H9 (cell line): ENCODE data around the gene ZP1. TPM values are rescaled to one million over a fixed set of nuclear protein-coding genes. Genes with fewer than 3 reads are reported as not detected.

Experiments
- DNase-seq: peaks from one replicate; pipeline ENCODE4 v3.0.0-alpha.2; 2017
- H2AFZ ChIP-seq: one replicate; pipeline ENCODE4 v1.6.1; 2013; ENCODE audit warnings: mild to moderate bottlenecking, low read length, control low read depth, moderate library complexity
- H2AK5ac ChIP-seq: 2 replicates; pipeline ENCODE4 v1.6.1; 2013; ENCODE audit warnings: low read length, control low read depth, mixed read lengths; ENCODE audit not compliant: insufficient read length
- H2BK120ac ChIP-seq: one replicate; pipeline ENCODE4 v1.6.1; 2013; ENCODE audit warnings: low read depth, mild to moderate bottlenecking, low read length, control low read depth, inconsistent platforms; ENCODE audit not compliant: poor library complexity, severe bottlenecking
- H2BK12ac ChIP-seq: 2 replicates; pipeline ENCODE4 v1.6.1; 2013; ENCODE audit warnings: low read length, control low read depth, mixed read lengths, low read depth; ENCODE audit not compliant: insufficient read length
- H2BK15ac ChIP-seq: 2 replicates; pipeline ENCODE4 v1.6.1; 2013; ENCODE audit warnings: low read depth, low read length, control low read depth
- H2BK20ac ChIP-seq: one replicate; pipeline ENCODE4 v1.6.1; 2013; ENCODE audit warnings: low read depth, mild to moderate bottlenecking, low read length, control low read depth, inconsistent platforms; ENCODE audit not compliant: poor library complexity, severe bottlenecking
- H2BK5ac ChIP-seq: 2 replicates; pipeline ENCODE4 v1.6.1; 2013; ENCODE audit warnings: low read length, control low read depth, mixed read lengths; ENCODE audit not compliant: insufficient read length
- H3K14ac ChIP-seq: 2 replicates; pipeline ENCODE4 v1.6.1; 2013; ENCODE audit warnings: low read length, control low read depth; ENCODE audit not compliant: insufficient read depth
- H3K18ac ChIP-seq: 2 replicates; pipeline ENCODE4 v1.6.1; 2013; ENCODE audit warnings: low read depth, mild to moderate bottlenecking, mixed read lengths, low read length, control low read depth; ENCODE audit not compliant: insufficient read length
- H3K23ac ChIP-seq: 2 replicates; pipeline ENCODE4 v1.6.1; 2013; ENCODE audit warnings: low read length, control low read depth, mixed read lengths, low read depth; ENCODE audit not compliant: insufficient read length
- H3K23me2 ChIP-seq: 2 replicates; pipeline ENCODE4 v1.6.1; 2013; ENCODE audit warnings: low read depth, mild to moderate bottlenecking, mixed read lengths, low read length, control low read depth; ENCODE audit not compliant: insufficient read length, poor library complexity, severe bottlenecking
- H3K27ac ChIP-seq: 2 replicates; pipeline ENCODE4 v1.5.1; 2013; ENCODE audit warnings: low read length, control low read depth, mixed read lengths, low read depth; ENCODE audit not compliant: insufficient read length
- H3K27me3 ChIP-seq: 2 replicates; pipeline ENCODE4 v1.6.1; 2013; ENCODE audit warnings: low read length, control low read depth, inconsistent platforms; ENCODE audit not compliant: insufficient read depth
- H3K4ac ChIP-seq: 2 replicates; pipeline ENCODE4 v1.6.1; 2013; ENCODE audit warnings: low read depth, mild to moderate bottlenecking, control low read depth, inconsistent platforms, low read length, moderate library complexity
- H3K4me1 ChIP-seq: 2 replicates; pipeline ENCODE4 v1.6.1; 2013; ENCODE audit warnings: low read length, control low read depth, inconsistent platforms; ENCODE audit not compliant: insufficient read depth
- H3K4me2 ChIP-seq: 2 replicates; pipeline ENCODE4 v1.6.1; 2013; ENCODE audit warnings: low read length, control low read depth, mixed read lengths; ENCODE audit not compliant: insufficient read length, insufficient read depth
- H3K56ac ChIP-seq: 2 replicates; pipeline ENCODE4 v1.6.1; 2013; ENCODE audit warnings: low read depth, mild to moderate bottlenecking, mixed read lengths, low read length, control low read depth; ENCODE audit not compliant: insufficient read length
- H3K79me1 ChIP-seq: 2 replicates; pipeline ENCODE4 v1.6.1; 2013; ENCODE audit warnings: low read depth, mild to moderate bottlenecking, moderate library complexity, low read length, control low read depth, inconsistent platforms; ENCODE audit not compliant: insufficient read depth, poor library complexity, severe bottlenecking
- H3K79me2 ChIP-seq: 2 replicates; pipeline ENCODE4 v1.6.1; 2013; ENCODE audit warnings: low read length, control low read depth, inconsistent platforms; ENCODE audit not compliant: insufficient read depth
- H3K9ac ChIP-seq: 2 replicates; pipeline ENCODE4 v1.6.1; 2013; ENCODE audit warnings: low read length, control low read depth, mixed read lengths; ENCODE audit not compliant: insufficient read length; ENCODE audit errors: extremely low read depth
- H3K9me3 ChIP-seq: one replicate; pipeline ENCODE4 v1.6.1; 2013; ENCODE audit warnings: low read depth, low read length, inconsistent platforms; ENCODE audit not compliant: control insufficient read depth
- H3T11ph ChIP-seq: one replicate; pipeline ENCODE4 v1.6.1; 2013; ENCODE audit warnings: mild to moderate bottlenecking, low read length, control low read depth, inconsistent platforms
- H4K20me1 ChIP-seq: one replicate; pipeline ENCODE4 v1.6.1; 2013; ENCODE audit not compliant: control insufficient read depth, insufficient read length, insufficient read depth
- H4K5ac ChIP-seq: 2 replicates; pipeline ENCODE4 v1.6.1; 2013; ENCODE audit warnings: low read depth, mild to moderate bottlenecking, mixed read lengths, low read length, control low read depth; ENCODE audit not compliant: insufficient read length
- H4K8ac ChIP-seq: replicated peaks from 2 replicates; pipeline ENCODE4 v1.6.1; 2013; ENCODE audit warnings: low read length, control low read depth, mixed read lengths, low read depth; ENCODE audit not compliant: insufficient read length
- H4K91ac ChIP-seq: 2 replicates; pipeline ENCODE4 v1.6.1; 2013; ENCODE audit warnings: low read depth, mild to moderate bottlenecking, moderate library complexity, mixed read lengths, low read length, control low read depth; ENCODE audit not compliant: insufficient read length
- H3K27ac Mint-ChIP-seq, 3 experiments: 2 replicates in 2 of 3; 3 replicates in 1 of 3; pipeline ENCODE4 v1.8.0; 2020 to 2021; ENCODE audit warnings: mixed read lengths in 3 of 3, mild to moderate bottlenecking in 1 of 3, moderate library complexity in 1 of 3
- H3K27me3 Mint-ChIP-seq: 2 replicates; pipeline ENCODE4 v1.8.0; 2021; ENCODE audit warnings: low read depth, mild to moderate bottlenecking, moderate library complexity, mixed read lengths
- H3K36me3 Mint-ChIP-seq, 3 experiments: 2 replicates in 2 of 3; 3 replicates in 1 of 3; pipeline ENCODE4 v1.8.0; 2020 to 2021; ENCODE audit warnings: low read depth in 3 of 3, mixed read lengths in 3 of 3; ENCODE audit not compliant: insufficient read depth in 1 of 3
- H3K4me1 Mint-ChIP-seq, 2 experiments: 2 replicates each; pipeline ENCODE4 v1.8.0; 2020; ENCODE audit warnings: mixed read lengths in 2 of 2
- H3K4me3 Mint-ChIP-seq, 2 experiments: 2 replicates in 1 of 2; 3 replicates in 1 of 2; pipeline ENCODE4 v1.8.0; 2020 to 2021; ENCODE audit warnings: mild to moderate bottlenecking in 2 of 2, mixed read lengths in 2 of 2, moderate library complexity in 1 of 2
- H3K9me3 Mint-ChIP-seq, 2 experiments: 2 replicates in 1 of 2; 3 replicates in 1 of 2; pipeline ENCODE4 v1.8.0; 2020; ENCODE audit warnings: mild to moderate bottlenecking in 2 of 2, mixed read lengths in 2 of 2, moderate library complexity in 1 of 2
- CTCF ChIP-seq: fragments of 200-600 bp; sonication (generic); conservative IDR thresholded peaks from 3 replicates; pipeline ENCODE4 v1.8.0; 2021; ENCODE audit warnings: antibody characterized with exemption, mild to moderate bottlenecking
- WGBS: extraction: QIAGEN DNeasy Blood & Tissue Kit; methylation state at CpG from one replicate; pipeline ENCODE4 v1.1.7; 2013; ENCODE audit warnings: missing lambda C conversion rate, low lambda C conversion rate, mixed read lengths; ENCODE audit not compliant: insufficient read length; ENCODE audit errors: extremely low coverage; 5-methylcytosine and 5-hydroxymethylcytosine counted together
- total RNA-seq: library from RNA; stranded (reverse); gene quantifications from 2 replicates; pipeline ENCODE4 v1.2.1, GENCODE V29; 2021

The ZP1 gene
- total RNA-seq, 1 experiment from 2014 or later, result not detected

- Mint-ChIP-seq H3K4me3 (no peak overlapping the region), H3K27ac (no peak overlapping the region), H3K4me1 (peaks cover 0 to 3% of the 10 kb centered on the region in 2 experiments; a peak in 1 of 4 replicates), H3K36me3 (no peaks in the 10 kb centered on the region), H3K9me3 (no peaks in the 10 kb centered on the region), H3K27me3 (peaks cover 17% of the 10 kb centered on the region)
- Histone ChIP-seq H3K4me1 (no peaks in the 10 kb centered on the region), H2AFZ (no peak overlapping the region), H3K9ac (no peak overlapping the region), H3K79me2 (no peaks in the 10 kb centered on the region), H3K4ac (no peak overlapping the region), H3K9me3 (no peaks in the 10 kb centered on the region), H2BK5ac (no peak overlapping the region), H3K4me2 (no peak overlapping the region), H2AK5ac (no peak overlapping the region), H3K23ac (no peak overlapping the region), H4K5ac (no peak overlapping the region), H4K91ac (no peak overlapping the region), H2BK12ac (no peak overlapping the region), H4K20me1 (no peaks in the 10 kb centered on the region), H3K79me1 (no peaks in the 10 kb centered on the region), H2BK15ac (no peak overlapping the region), H2BK20ac (no peak overlapping the region), H3K27ac (no peak overlapping the region), H3K27me3 (no peaks in the 10 kb centered on the region), H2BK120ac (no peak overlapping the region), H3K14ac (no peak overlapping the region), H3T11ph (no peak overlapping the region), H3K23me2 (no peaks in the 10 kb centered on the region), H3K56ac (no peak overlapping the region), H4K8ac (no peak overlapping the region), H3K18ac (no peak overlapping the region)
- no peak for TF ChIP-seq CTCF
- no peak for DNase-seq
- no CpG with 5 or more reads among the region's 7 CpGs for WGBS
These were observed 35.8 kb upstream of the ZP1 start for GRCh38 chr11:60831501-60832079.
